Measurements from ENCODE around the gene MROH2B. TPM values are rescaled to one million over a fixed set of nuclear protein-coding genes. Genes with fewer than 3 reads are reported as not detected.

The MROH2B gene
- total and polyA plus RNA-seq, 4 donors, result not detected

Small RNA genes within 50 kb of the gene (small RNA-seq; reads per million reads assigned to genes)
- gene AC114967.1 (ENCODE audit: low replicate concordance), result not detected

Other genes with a start within 250 kb of the MROH2B start
- 1,000 to 10,000 TPM in 1 of 2 donors, 100 to 1,000 TPM in 1; 480 to 1,376 TPM for gene RPL37, start 236.1 kb downstream of the MROH2B start, total RNA-seq
- 1,000 to 10,000 TPM; 1,005 to 1,065 TPM for gene RPL37, start 236.1 kb downstream of the MROH2B start, polyA plus RNA-seq (ENCODE audit: insufficient read length in 2 of 2)
- 1 to 10 TPM; 4.5 to 6.8 TPM for gene CARD6, start 230.0 kb downstream of the MROH2B start, total RNA-seq
- gene CARD6, start 230.0 kb downstream of the MROH2B start, polyA plus RNA-seq (ENCODE audit: insufficient read length in 2 of 2), result 1 to 10 TPM; 1.3 to 2.0 TPM
- 10 to 100 TPM; 58.0 to 95.1 TPM for gene C7, start 161.8 kb downstream of the MROH2B start, total RNA-seq
- gene C7, start 161.8 kb downstream of the MROH2B start, polyA plus RNA-seq (ENCODE audit: insufficient read length in 2 of 2), result 10 to 100 TPM in 1 of 2 donors, 1 to 10 TPM in 1; 8.9 to 25.4 TPM
- 1 to 10 TPM; 1.2 to 4.5 TPM for gene C6, start 142.2 kb upstream of the MROH2B start, total RNA-seq
- gene C6, start 142.2 kb upstream of the MROH2B start, polyA plus RNA-seq (ENCODE audit: insufficient read length in 2 of 2), result under 1 TPM; 0.17 to 0.41 TPM

Data from spinal cord (tissue), 4 donors.